SJSA1 (cell line): ENCODE results near the gene ISM1. TPM values are rescaled to one million over a fixed set of nuclear protein-coding genes. Genes with fewer than 3 reads are reported as not detected.
A peak's percentile ranks its signal among the peaks of the same experiment; 100 is the strongest.

Experiments
- DNase-seq, 2 experiments: peaks; one replicate each; pipeline ENCODE4 v3.0.0-alpha.2; 2015 to 2020; ENCODE audit warnings: low spot score in 2 of 2, low read depth in 1 of 2
- H3K27ac ChIP-seq: fragments of 250-450 bp; sonication (Bioruptor Pico); 2 replicates; pipeline ENCODE4 v1.5.1; 2020; ENCODE audit warnings: mild to moderate bottlenecking, moderate library complexity
- H3K27me3 ChIP-seq: fragments of 250-450 bp; sonication (Bioruptor Pico); replicated peaks from 2 replicates; pipeline ENCODE4 v1.5.1; 2020; ENCODE audit warnings: mild to moderate bottlenecking, moderate library complexity
- H3K36me3 ChIP-seq: fragments of 250-450 bp; sonication (Bioruptor Pico); 2 replicates; pipeline ENCODE4 v1.5.1; 2020; ENCODE audit warnings: mild to moderate bottlenecking
- H3K4me1 ChIP-seq: fragments of 250-450 bp; sonication (Bioruptor Pico); replicated peaks from 2 replicates; pipeline ENCODE4 v1.6.1; 2021; ENCODE audit warnings: mild to moderate bottlenecking
- H3K4me3 ChIP-seq: fragments of 250-450 bp; sonication (Bioruptor Pico); 2 replicates; pipeline ENCODE4 v1.5.1; 2020; ENCODE audit warnings: mild to moderate bottlenecking
- H3K9me3 ChIP-seq: fragments of 250-450 bp; sonication (Bioruptor Pico); replicated peaks from 2 replicates; pipeline ENCODE4 v1.5.1; 2020; ENCODE audit warnings: mild to moderate bottlenecking
- total RNA-seq: library from RNA; depleted of rRNA; stranded (reverse); fragments of >200 nt; shearing (Covaris generic); gene quantifications from 2 replicates; pipeline ENCODE4 v1.2.3, GENCODE V29; 2014

The ISM1 gene
- total RNA-seq, 1 experiment from 2014 or later, result not detected

DNA sequence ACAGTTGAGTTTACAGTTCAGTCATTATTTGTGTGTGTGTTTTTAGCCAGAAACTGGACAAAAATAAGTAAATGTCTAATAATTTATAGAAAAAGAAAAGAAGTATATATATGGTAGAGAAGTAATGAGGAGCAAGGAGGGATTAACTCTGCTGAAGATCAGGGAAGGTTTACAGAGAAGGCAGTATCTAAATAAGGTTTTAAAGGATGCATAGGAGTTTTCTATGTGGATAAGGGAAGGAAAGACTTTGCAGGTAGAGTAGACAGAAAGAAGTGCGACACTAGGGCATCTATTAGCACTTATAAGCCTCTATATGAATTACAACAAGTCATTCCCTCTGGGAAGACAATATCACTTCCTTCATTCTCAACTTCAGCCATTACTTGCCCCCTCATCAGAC is 34.3 kb downstream of the ISM1 start:
- DNase-seq, result no peak
- no peaks in the 10 kb centered on the region for H3K27me3 ChIP-seq
- H3K4me3 ChIP-seq, result no peak overlapping the region
- no peaks in the 10 kb centered on the region for H3K9me3 ChIP-seq
- H3K4me1 ChIP-seq, result no peaks in the 10 kb centered on the region
- no peaks in the 10 kb centered on the region for H3K36me3 ChIP-seq
- H3K27ac ChIP-seq, result no peak overlapping the region

DNA sequence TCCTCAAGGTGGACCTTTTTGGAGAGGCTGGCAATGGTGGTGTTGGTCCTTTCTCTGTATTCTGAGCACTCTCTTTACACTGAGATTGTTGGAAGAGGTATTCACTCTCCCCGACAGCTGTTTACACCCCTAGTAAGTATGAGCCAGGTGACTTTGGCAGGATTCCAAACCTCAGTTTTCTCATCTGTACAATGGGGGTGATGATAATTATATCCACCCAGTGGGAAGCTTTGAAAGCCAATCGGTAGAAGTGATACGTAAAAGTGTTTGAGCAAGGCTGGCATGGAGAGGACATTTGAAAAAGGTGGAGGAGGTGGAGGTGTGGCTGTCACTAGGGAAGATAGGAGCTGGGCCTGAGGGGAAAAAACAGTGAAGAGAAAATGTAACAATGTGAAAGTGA is 35.5 kb downstream of the ISM1 start:
- Histone ChIP-seq H3K4me1 (no peaks in the 10 kb centered on the region), H3K27me3 (no peaks in the 10 kb centered on the region), H3K36me3 (no peaks in the 10 kb centered on the region), H3K27ac (no peak overlapping the region), H3K4me3 (no peak overlapping the region), H3K9me3 (no peaks in the 10 kb centered on the region)
- DNase-seq, result no peak

DNA sequence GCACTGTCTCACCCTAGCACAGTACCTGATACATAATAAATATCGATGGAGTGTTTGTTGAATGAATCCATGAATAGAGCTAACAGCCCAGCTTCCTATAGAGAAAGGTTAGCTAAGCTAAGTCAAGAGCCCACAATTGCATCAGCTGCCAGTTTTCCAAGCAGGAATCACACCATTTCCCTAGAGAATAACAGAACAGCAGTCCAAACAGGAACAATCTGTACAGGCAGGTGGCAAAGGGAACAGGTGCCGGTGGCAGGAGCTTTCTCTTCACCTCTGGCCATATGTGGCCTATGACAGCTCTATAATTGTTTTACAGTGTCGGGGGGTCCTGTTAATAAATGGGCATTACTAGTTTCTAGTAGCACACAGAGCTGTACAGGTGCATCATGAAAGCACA is 38.8 kb downstream of the ISM1 start:
- H3K27me3 ChIP-seq, result no peaks in the 10 kb centered on the region
- no peak overlapping the region for H3K4me3 ChIP-seq

DNA sequence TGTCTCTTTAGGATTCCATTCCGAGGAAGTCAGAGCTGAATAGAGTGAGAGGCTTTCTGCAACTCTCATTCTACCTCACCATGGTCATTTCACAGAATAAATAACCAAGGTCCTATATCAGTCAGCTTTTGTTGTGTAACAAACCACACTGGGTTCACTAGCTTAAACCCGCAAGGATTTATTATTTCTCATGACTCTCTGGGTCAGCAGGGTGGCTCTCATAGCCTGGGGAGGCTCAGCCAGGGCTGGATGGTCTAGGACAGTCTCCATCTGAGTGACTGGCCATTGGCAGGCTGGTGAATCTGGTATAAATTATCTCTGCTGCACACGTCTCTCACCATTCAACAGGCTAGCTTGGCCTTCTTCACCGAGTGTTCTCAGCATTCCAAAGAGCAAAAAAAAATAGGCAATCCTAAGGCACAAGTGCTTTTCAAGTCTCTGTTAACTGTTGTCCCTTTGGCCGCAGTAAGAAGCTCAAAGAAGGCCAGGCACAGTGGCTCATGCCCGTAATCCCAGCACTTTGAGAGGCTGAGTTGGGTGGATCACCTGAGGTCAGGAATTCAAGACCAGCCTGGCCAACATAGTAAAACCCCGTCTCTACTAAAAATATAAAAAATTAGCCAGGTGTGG is 39.7 kb downstream of the ISM1 start:
- no peaks in the 10 kb centered on the region for H3K9me3 ChIP-seq
- no peak overlapping the region for H3K27ac ChIP-seq
- DNase-seq, result no peak
- H3K4me3 ChIP-seq, result no peak overlapping the region
- H3K4me1 ChIP-seq, result peaks cover 8% of the 10 kb centered on the region
- no peaks in the 10 kb centered on the region for H3K36me3 ChIP-seq
- no peaks in the 10 kb centered on the region for H3K27me3 ChIP-seq

More for the DNA sequence above, 38.8 kb downstream of the ISM1 start:
- no peak for DNase-seq
- Histone ChIP-seq H3K9me3 (no peaks in the 10 kb centered on the region), H3K27ac (no peak overlapping the region), H3K4me1 (peaks cover 8% of the 10 kb centered on the region), H3K36me3 (no peaks in the 10 kb centered on the region)

DNA sequence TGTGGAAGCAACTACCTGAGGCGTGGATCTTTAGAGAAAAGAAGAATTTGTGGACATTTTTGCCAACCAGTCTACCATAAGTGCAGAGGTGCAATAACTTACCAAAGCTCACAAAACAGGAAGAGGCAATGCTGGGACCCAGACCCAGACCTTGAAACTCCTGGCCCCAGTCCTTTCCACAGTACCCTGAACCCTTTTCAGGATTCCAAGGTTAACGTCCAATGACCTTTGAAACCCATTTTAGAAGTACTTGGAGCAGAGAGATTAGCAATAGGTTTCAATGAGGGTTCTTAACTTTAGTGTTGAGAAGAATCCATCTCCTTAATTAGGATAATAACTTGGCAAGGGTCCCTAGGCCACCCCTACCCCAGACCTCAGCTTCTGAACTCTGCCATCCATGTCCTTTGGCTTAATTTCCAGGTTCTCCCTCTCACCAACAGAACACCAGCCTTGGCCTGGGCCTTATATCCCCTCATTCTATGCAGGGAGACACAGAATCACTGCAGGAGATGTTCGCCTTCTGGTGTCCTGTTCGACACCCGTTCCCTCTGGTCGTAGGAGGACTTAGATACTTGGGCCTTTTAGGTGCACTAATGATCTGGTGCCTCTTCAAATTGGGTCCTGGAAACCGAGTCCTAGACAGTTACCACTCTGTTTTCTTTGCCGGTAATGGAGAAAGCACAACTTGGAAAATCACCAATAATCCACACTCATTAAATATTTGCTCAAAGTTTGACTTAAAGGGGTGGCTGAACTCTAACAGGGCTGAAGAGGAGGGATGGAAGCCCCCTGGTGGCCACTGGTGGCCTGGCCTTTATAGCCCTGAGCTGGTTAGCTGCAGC is 40.6 kb downstream of the ISM1 start:
- Histone ChIP-seq H3K9me3 (no peaks in the 10 kb centered on the region), H3K27me3 (no peaks in the 10 kb centered on the region; the same call in 1 of the 2 replicates), H3K36me3 (no peaks in the 10 kb centered on the region), H3K27ac (no peak overlapping the region), H3K4me1 (peaks cover 8% of the 10 kb centered on the region), H3K4me3 (no peak overlapping the region)
- DNase-seq, result peak in 1 of 2 experiments; percentile 31

DNA sequence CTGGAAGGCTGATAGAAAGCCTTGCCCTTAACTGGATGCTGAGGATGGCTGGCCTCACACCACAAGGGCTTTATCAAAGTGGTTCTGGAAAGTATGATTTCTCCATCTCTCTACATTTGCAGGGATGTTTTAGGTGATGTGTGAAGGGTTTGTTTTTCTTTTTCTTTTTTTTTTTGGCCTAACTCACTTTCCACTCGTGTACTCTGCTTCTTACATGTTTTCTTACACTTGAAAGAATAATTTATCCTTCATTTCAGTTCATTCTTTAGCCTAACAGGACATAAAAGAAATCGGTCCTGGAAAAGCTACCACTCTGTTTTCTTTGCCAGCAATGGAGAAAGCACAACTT is 41.2 kb downstream of the ISM1 start:
- Histone ChIP-seq H3K36me3 (no peaks in the 10 kb centered on the region), H3K4me3 (no peak overlapping the region), H3K27ac (no peak overlapping the region), H3K9me3 (no peaks in the 10 kb centered on the region), H3K27me3 (no peaks in the 10 kb centered on the region; the same call in 1 of the 2 replicates), H3K4me1 (peaks cover 8% of the 10 kb centered on the region)
- DNase-seq, result peak in 1 of 2 experiments; percentile 2

DNA sequence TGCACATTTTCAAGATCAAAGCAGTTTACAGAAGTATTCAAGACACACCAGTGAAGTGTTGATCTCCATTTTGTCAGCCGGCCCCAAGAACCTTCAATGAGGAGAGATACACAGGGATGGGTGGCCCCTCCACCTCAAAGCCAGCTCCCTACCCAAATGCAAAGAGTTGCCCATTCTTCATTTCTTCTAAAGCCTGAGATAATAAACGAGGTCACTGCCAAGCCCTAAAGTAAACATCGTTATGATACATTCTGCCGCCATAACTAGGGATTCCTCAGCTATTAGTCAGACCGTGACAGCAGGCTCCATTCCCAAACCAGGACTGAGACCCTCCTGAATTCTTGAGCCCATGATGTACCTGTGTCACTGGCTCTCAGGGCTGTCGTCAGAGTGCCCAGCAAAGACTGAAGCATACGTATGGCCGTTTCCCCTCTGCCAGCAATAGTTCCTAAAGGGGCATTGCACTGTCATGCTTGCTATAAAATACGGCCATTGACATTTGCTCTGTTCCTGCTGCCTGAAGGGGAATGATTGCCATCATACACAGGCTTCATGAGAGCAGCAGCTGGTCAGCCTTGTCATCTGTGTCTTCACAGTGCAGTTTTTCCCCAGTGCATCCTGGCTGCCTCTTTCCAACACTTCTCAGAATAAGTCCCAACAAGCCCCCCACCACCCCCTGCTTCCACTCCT is 41.7 kb downstream of the ISM1 start:
- Histone ChIP-seq H3K36me3 (no peaks in the 10 kb centered on the region), H3K27me3 (no peaks in the 10 kb centered on the region; the same call in 1 of the 2 replicates), H3K27ac (no peak overlapping the region), H3K4me3 (no peak overlapping the region), H3K4me1 (peaks cover 8% of the 10 kb centered on the region), H3K9me3 (no peaks in the 10 kb centered on the region)
- peak in 1 of 2 experiments; percentile 22 for DNase-seq

DNA sequence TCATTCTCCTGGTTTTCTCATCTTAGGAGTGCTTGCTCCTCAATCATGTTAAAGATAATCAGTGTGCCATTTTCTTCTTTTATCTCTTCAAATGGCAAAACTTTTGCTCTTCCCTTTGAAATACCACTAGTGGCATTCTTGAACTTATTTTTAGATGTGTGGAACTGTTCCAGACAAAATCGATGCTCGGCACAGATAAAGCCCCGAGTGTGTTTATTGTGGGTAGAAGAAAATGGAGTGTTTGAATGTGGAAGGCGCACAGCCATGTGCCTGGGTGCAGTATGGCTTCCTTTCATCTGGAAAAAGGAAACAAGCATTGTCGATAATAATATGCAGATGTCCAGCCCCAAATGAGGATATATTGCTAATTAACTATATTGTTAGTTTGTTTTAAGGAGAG is 42.4 kb downstream of the ISM1 start:
- H3K4me1 ChIP-seq, result peaks cover 8% of the 10 kb centered on the region
- H3K9me3 ChIP-seq, result no peaks in the 10 kb centered on the region
- no peak overlapping the region for H3K27ac ChIP-seq

DNA sequence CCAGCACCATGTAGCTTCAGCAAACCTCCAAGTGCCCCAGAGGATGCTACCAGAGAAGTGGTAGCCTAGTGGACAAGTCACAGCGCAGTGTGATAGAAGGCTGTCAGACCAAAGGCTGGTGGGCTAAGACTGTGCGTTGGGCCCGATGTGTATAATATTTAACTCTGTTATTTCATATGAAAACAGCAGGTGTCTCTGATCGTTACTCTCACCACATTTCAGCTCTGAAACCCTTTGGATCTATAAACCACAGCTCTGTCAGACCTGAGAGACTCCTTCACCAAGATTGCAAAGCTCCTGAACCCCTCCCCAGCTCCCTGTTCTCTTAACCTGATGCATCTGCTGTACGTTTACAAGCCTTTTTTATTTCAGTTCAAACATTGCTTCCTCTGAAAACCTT is 43.8 kb downstream of the ISM1 start:
- Histone ChIP-seq H3K36me3 (no peaks in the 10 kb centered on the region), H3K9me3 (no peaks in the 10 kb centered on the region), H3K27me3 (no peaks in the 10 kb centered on the region; the same call in 1 of the 2 replicates), H3K4me3 (no peak overlapping the region), H3K27ac (no peak overlapping the region), H3K4me1 (peaks cover 8% of the 10 kb centered on the region)
- DNase-seq, result no peak

More for the DNA sequence above, 42.4 kb downstream of the ISM1 start:
- DNase-seq, result no peak
- Histone ChIP-seq H3K27me3 (no peaks in the 10 kb centered on the region; the same call in 1 of the 2 replicates), H3K36me3 (no peaks in the 10 kb centered on the region), H3K4me3 (no peak overlapping the region)

DNA sequence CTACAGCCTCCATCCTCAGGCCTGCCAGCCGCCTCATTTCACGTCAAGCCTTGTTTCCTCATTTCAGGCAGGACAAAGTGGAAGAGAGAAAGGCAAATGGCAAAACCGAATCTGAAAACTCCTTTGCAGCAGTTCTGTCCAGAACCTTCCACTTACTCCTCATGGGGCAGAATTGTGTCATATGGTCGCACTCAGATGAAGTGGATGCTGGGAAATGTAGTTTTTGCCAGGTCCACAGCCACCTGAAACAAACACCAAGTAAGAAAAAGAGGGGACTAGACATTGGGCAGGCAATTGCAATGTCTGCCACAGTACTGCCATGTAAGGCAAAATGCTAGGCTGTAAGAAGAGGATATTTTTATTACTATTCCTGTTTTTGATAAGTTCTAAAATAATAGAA is 44.9 kb downstream of the ISM1 start:
- peaks cover 8% of the 10 kb centered on the region for H3K4me1 ChIP-seq
- H3K27me3 ChIP-seq, result no peaks in the 10 kb centered on the region; the same call in 1 of the 2 replicates
- no peak overlapping the region for H3K4me3 ChIP-seq
- H3K9me3 ChIP-seq, result no peaks in the 10 kb centered on the region
- H3K27ac ChIP-seq, result no peak overlapping the region
- DNase-seq, result no peak
- H3K36me3 ChIP-seq, result no peaks in the 10 kb centered on the region

DNA sequence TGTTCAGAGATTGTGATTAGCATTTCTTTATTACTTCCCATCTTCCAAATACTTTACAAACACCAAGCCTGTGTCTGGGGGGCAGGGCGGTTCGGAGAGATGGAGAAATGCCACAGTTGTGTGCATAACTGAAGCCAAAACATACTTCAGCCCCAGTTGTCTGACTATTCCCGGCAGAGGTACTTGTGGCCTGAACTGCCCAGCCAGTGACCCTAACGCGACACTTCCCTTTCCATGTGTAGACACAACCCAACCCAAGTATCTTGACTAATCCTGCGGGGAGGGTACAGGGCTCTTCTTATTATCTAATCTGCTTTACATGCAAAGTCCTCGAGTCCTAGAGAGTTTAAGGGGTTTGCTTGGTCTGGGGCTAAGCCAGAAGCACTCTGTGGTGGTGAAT is 46.2 kb downstream of the ISM1 start:
- no peaks in the 10 kb centered on the region; the same call in 1 of the 2 replicates for H3K27me3 ChIP-seq
- H3K9me3 ChIP-seq, result no peaks in the 10 kb centered on the region

DNA sequence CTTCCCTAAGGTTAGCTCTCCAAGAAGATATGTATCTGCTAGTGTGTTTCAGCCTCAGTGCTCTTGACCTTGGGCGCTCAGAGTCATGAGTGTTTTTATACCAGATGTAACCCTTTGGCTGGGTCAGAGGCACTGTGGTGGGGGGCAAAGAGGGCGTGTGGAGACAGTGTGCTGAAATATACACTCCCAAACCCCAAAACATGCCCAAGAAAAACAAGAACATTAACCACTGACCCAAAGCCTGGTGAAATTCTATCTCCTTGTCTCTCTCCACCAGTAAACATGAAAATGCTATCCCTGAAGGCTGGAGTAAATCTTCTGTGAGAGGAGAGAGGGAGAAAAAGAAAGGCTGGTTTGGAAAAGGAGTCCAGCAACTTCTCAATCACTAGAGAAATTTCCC is 47.9 kb downstream of the ISM1 start:
- Histone ChIP-seq H3K27ac (no peak overlapping the region), H3K4me3 (no peak overlapping the region), H3K27me3 (peaks cover 4% of the 10 kb centered on the region; the same call in 1 of the 2 replicates), H3K36me3 (no peaks in the 10 kb centered on the region), H3K4me1 (no peaks in the 10 kb centered on the region), H3K9me3 (no peaks in the 10 kb centered on the region)
- no peak for DNase-seq

More for the DNA sequence above, 46.2 kb downstream of the ISM1 start:
- Histone ChIP-seq H3K4me3 (no peak overlapping the region), H3K36me3 (no peaks in the 10 kb centered on the region), H3K4me1 (peaks cover 8% of the 10 kb centered on the region), H3K27ac (no peak overlapping the region)
- no peak for DNase-seq

DNA sequence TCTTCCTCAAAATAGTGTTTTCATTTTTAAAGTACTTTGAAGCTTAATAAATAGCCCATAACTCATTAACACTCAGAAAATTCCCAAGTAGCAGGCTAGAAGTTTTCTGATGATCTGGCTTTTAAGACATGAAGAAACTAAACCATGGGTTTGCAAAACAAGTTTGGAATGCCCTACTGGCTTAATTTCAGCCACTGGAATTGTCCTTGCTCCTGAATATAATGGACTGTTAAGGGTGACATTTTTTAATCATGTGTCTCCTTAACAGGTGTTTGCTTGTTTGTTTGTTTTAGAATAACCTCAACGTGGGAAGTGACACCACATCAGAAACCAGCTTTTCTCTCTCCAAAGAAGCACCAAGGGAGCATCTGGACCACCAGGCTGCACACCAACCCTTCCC is 49.1 kb downstream of the ISM1 start:
- no peak overlapping the region for H3K4me3 ChIP-seq

DNA sequence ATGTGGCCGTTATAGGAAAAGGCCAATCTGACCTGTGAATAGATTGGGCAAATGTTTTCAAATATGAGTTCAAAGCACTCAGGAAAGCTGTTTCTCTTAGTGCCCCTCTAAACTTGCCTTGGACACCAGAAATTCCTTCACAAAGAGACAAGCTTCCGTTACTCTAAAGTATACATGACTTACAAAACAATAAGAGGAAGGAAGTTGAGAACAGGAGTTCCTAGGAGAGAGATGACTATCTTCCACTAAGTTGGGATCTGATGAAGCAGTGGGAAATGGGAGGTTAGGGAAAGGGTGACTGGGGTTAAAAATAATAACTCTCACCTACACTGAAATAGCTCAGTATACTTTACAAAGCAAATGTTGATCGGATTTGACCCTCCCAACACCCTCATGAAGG is 50.0 kb downstream of the ISM1 start:
- H3K36me3 ChIP-seq, result no peaks in the 10 kb centered on the region
- H3K4me1 ChIP-seq, result no peaks in the 10 kb centered on the region
- H3K27me3 ChIP-seq, result peaks cover 15% of the 10 kb centered on the region
- H3K4me3 ChIP-seq, result no peak overlapping the region
- H3K27ac ChIP-seq, result no peak overlapping the region
- H3K9me3 ChIP-seq, result no peaks in the 10 kb centered on the region
- no peak for DNase-seq

More for the DNA sequence above, 49.1 kb downstream of the ISM1 start:
- peaks cover 10% of the 10 kb centered on the region for H3K27me3 ChIP-seq
- H3K36me3 ChIP-seq, result no peaks in the 10 kb centered on the region
- no peaks in the 10 kb centered on the region for H3K4me1 ChIP-seq
- no peak overlapping the region for H3K27ac ChIP-seq
- H3K9me3 ChIP-seq, result no peaks in the 10 kb centered on the region
- no peak for DNase-seq
